Aorta (tissue), 5 donors: Measurements from ENCODE around the gene UBE2K. TPM values are rescaled to one million over a fixed set of nuclear protein-coding genes. Genes with fewer than 3 reads are reported as not detected.
"Not testable (repeated sequence)": the region's sequence is repeated elsewhere in the genome, so short reads cannot be mapped to it uniquely, and the experiment has no call there.

ENCODE experiments used
- ATAC-seq: fragments of 200-7000 bp; cut with Tn5 transposase; one replicate; pipeline ENCODE4 v1.9.1; 2022; ENCODE audit warnings: moderate library complexity; ENCODE audit not compliant: low FRiP score
- DNase-seq, 2 donors: peaks; one replicate each; pipeline ENCODE4 v3.0.0-alpha.2; 2020
- H3K27ac ChIP-seq, 2 donors: one replicate each; pipeline ENCODE4 v1.5.1; 2013; ENCODE audit warnings: low read length in 2 of 2, mild to moderate bottlenecking in 2 of 2, moderate library complexity in 2 of 2, control low read depth in 1 of 2, inconsistent platforms in 1 of 2, low read depth in 1 of 2
- H3K27me3 ChIP-seq, 2 donors: one replicate each; pipeline ENCODE4 v1.6.1; 2013; ENCODE audit warnings: control low read depth in 1 of 2, low read length in 1 of 2, mild to moderate bottlenecking in 1 of 2, moderate library complexity in 1 of 2; ENCODE audit not compliant: insufficient read depth in 2 of 2, control insufficient read depth in 1 of 2
- H3K36me3 ChIP-seq, 2 donors: one replicate each; pipeline ENCODE4 v1.6.1; 2013; ENCODE audit warnings: control low read depth in 1 of 2, low read length in 1 of 2, mild to moderate bottlenecking in 1 of 2; ENCODE audit not compliant: insufficient read depth in 2 of 2, control insufficient read depth in 1 of 2
- H3K4me1 ChIP-seq, 2 donors: one replicate each; pipeline ENCODE4 v1.6.1; 2013; ENCODE audit warnings: low read length in 2 of 2, control low read depth in 1 of 2, mild to moderate bottlenecking in 1 of 2, moderate library complexity in 1 of 2; ENCODE audit not compliant: insufficient read depth in 2 of 2, control insufficient read depth in 1 of 2
- H3K4me3 ChIP-seq, 2 donors: one replicate each; pipeline ENCODE4 v1.5.1; 2013; ENCODE audit warnings: low read length in 2 of 2, control low read depth in 1 of 2, mild to moderate bottlenecking in 1 of 2
- H3K9me3 ChIP-seq: one replicate; pipeline ENCODE4 v1.6.1; 2013; ENCODE audit warnings: mild to moderate bottlenecking, low read length; ENCODE audit not compliant: control insufficient read depth
- WGBS, 2 donors: extraction: QIAGEN DNeasy Blood & Tissue Kit; methylation state at CpG; one replicate each; pipeline ENCODE4 v1.1.7; 2013; 5-methylcytosine and 5-hydroxymethylcytosine counted together
- intact Hi-C, 2 donors: fragments of 100-400 bp; cut with DNase I; formaldehyde crosslinking; loops; one replicate each; pipeline versions ENCODE4 v1.14.2 to v1.15.0; 2022
- polyA plus RNA-seq, 2 donors: library from polyadenylated mRNA; stranded (reverse); fragments of 200-250 nt; gene quantifications; one replicate each; pipeline ENCODE4 v1.2.3, GENCODE V29; 2013
- total RNA-seq, 2 donors: library from RNA; stranded (reverse); fragmentation: NEBNext Ultra II Directional; extraction: Animal tissue kit (Norgen Biotek cat#: 25700); gene quantifications; one replicate each; pipeline ENCODE4 v1.2.1, GENCODE V29; 2021
- donor health status: healthy with polysubstance abuse.
- donor health status: Bipolar disorder and iron deficiency.
- donor health status: DM: no; HTN: no; CAD: no.
- donor health status: DM: no; HTN: no; CAD: no.
- donor health status: DM: yes; HTN: yes; CAD: no.

Gene UBE2K
- total and polyA plus RNA-seq, 4 donors: 26.5 to 59.5 (median 43.7) TPM

DNA sequence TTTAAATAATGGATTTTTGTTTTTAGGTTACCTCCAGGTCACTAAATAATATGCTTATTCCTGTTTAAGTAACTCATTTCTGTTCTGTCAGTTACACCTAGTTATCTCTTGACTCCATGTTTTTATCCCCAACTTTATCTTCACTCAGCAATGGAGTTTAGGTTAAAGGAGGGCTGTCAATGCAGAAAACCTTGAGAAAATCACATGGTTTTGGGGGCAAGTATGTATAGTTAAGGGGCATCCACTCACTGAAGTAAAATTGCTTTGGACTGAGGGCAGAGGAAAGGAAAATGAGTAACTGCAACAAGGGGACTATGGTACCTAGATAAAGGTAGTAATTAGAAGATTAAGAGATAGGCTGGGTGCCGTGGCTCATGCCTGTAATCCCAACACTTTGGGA lies 87.1 kb downstream of the UBE2K start:
- Histone ChIP-seq H3K27ac (no peak overlapping the region), H3K4me3 (no peak overlapping the region), H3K4me1 (no peaks in the 10 kb centered on the region), H3K36me3 (no peaks in the 10 kb centered on the region), H3K27me3 (no peaks in the 10 kb centered on the region), H3K9me3 (no peaks in the 10 kb centered on the region)
- WGBS, 2 donors: 61 to 81% methylated on average over 1 of the region's 1 CpG
- intact Hi-C loops: no loop called here
- ATAC-seq: no peak
- DNase-seq: no peak

DNA sequence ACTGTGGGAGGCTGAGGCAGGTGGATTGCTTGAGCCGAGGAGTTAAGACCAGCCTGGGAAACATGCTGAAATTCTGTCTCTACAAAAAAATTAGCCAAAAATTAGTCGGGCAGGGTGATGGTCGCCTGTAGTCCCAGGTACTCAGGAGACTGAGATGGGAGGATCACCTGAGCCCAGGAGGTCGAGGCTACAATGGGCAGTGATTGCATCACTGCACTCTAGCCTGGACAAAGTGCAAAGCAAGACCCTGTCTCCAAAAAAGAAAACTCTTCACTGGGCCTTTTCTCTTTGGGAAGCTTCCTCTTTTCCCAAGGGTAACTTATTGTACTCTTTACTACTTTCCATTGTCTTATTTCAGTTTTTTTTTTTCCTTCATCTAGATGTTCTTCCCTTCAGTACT lies 88.9 kb downstream of the UBE2K start:
- Histone ChIP-seq H3K36me3 (no peaks in the 10 kb centered on the region), H3K9me3 (no peaks in the 10 kb centered on the region), H3K4me1 (no peaks in the 10 kb centered on the region), H3K27ac (no peak overlapping the region), H3K4me3 (no peak overlapping the region), H3K27me3 (no peaks in the 10 kb centered on the region)
- ATAC-seq: no peak
- no peak for DNase-seq
- intact Hi-C loops: no loop called here
- 85 to 86% methylated on average over 4 of the region's 4 CpGs for WGBS, 2 donors

DNA sequence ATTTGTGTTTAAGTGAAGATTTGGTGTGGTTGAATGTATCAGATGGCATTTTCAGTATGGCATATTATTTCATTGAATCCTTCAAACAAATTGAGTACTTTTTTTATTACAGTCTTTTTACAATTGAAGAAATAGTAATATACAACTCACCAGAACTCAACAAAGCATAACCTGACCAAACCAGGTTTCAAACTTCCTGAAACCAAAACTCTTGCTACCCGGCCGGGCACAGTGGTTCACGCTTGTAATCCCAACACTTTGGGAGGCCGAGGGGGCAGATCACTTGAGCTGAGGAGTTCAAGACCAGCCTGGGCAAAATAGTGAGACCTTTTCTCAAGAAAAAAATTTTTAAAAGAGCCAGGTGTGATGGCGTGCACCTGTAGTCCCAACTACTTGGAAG lies 94.2 kb downstream of the UBE2K start:
- no peaks in the 10 kb centered on the region for H3K36me3 ChIP-seq
- H3K4me3 ChIP-seq: no peak overlapping the region
- no peak overlapping the region for H3K27ac ChIP-seq
- WGBS, 2 donors: 92 to 96% methylated on average over 5 of the region's 5 CpGs
- intact Hi-C loops: no loop called here
- H3K9me3 ChIP-seq: no peaks in the 10 kb centered on the region
- no peaks in the 10 kb centered on the region for H3K4me1 ChIP-seq
- DNase-seq (no peak), ATAC-seq (no peak)
- no peaks in the 10 kb centered on the region for H3K27me3 ChIP-seq

DNA sequence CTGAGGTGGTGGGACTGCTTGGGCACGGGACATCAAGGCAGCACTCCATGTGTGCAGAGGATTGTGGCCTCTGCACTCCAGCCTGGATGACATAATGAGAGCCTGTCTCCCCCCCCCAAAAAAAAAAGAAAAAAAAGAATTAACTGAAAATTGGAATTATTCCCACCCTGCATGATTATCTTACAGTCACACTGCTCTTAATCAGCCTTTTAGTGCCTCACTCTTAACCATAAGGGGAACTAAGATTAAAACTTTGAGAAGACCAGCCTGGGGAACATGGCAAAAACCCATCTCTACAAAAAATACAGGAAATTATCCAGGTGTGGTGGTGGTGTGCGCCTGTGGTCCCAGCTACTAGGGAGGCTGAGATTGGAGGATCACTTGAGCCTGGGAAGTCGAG lies 94.6 kb downstream of the UBE2K start:
- Histone ChIP-seq H3K36me3 (no peaks in the 10 kb centered on the region), H3K27ac (no peak overlapping the region), H3K9me3 (no peaks in the 10 kb centered on the region), H3K4me1 (no peaks in the 10 kb centered on the region), H3K27me3 (no peaks in the 10 kb centered on the region), H3K4me3 (no peak overlapping the region)
- WGBS, 2 donors: 91 to 93% methylated on average over 3 of the region's 3 CpGs
- DNase-seq: no peak
- no peak for ATAC-seq
- intact Hi-C loops: no loop called here

DNA sequence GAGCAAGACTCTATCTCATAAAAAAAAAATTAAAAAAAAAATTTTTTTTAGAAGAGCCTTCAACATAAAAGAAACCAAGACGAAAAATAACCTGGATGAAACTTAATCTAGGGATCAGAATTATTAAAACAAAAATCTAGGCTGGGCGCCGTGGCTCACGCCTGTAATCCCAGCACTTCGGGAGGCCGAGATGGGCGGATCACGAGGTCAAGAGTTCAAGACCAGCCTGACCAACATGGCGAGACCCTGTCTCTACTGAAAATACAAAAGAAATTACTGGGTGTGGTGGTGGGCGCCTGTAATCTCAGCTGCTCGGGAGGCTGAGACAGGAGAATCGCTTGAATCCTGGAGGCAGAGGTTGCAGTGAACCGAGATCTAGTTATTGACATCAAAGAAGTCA lies 95.0 kb downstream of the UBE2K start:
- WGBS, 2 donors: 95% methylated on average over 13 of the region's 13 CpGs
- H3K9me3 ChIP-seq, H3K27ac ChIP-seq, ATAC-seq, H3K36me3 ChIP-seq, intact Hi-C loops, H3K27me3 ChIP-seq, H3K4me3 ChIP-seq, H3K4me1 ChIP-seq, DNase-seq: not testable (repeated sequence)

DNA sequence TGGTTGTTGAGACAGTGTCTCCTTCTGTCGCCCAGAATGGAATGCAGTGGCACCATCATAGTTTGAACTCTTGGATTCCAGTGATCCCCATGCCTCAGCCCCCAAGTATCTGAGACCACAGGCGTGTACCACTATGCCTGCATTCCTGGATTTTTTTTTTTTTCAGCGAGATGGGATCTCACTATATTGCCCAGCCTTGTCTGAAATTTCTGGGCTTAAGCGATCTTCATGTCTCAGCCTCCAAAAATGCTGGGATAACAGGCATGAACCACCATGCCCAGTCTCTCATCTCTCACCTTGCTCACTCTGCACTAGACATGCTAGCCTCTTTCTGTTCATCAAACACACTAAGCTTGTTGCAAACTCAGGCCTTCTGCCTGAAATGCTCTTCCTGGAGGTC lies 104.1 kb downstream of the UBE2K start:
- no peak overlapping the region for H3K27ac ChIP-seq
- H3K36me3 ChIP-seq: no peaks in the 10 kb centered on the region
- DNase-seq: no peak
- no peaks in the 10 kb centered on the region for H3K9me3 ChIP-seq
- ATAC-seq: no peak
- no peak overlapping the region for H3K4me3 ChIP-seq
- H3K27me3 ChIP-seq: no peaks in the 10 kb centered on the region
- no peaks in the 10 kb centered on the region for H3K4me1 ChIP-seq
- intact Hi-C loops: no loop called here
- WGBS, 2 donors: 67 to 90% methylated on average over 4 of the region's 4 CpGs

DNA sequence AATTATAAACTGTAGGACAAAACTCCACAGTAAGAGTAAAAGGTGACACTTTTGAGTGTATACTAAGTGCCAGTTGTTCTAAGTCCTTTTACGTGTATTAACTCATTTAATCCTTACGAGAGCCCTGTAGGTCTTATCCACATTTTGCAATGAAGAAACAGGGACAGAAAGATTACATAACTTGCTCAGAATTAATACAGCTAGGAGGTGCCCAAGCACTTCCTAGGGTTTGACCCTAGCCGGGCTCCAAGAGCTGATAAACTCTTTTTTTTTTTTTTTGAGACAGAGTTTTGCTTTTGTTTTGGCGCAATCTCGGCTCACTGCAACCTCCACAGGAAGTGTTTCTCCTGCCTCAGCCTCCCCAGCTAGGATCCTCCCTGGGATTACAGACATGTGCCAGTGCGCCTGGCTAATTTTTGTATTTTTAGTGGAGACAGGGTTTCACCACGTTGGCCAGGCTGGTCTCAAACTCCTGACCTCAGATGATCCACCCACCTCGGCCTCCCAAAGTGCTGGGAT lies 110.4 kb downstream of the UBE2K start:
- WGBS, 2 donors: 71 to 74% methylated on average over 8 of the region's 8 CpGs
- DNase-seq (no peak), ATAC-seq (no peak)
- intact Hi-C loops: no loop called here
- Histone ChIP-seq H3K27ac (no peak overlapping the region), H3K27me3 (no peaks in the 10 kb centered on the region), H3K9me3 (no peaks in the 10 kb centered on the region), H3K4me3 (no peak overlapping the region), H3K4me1 (no peaks in the 10 kb centered on the region), H3K36me3 (no peaks in the 10 kb centered on the region)

DNA sequence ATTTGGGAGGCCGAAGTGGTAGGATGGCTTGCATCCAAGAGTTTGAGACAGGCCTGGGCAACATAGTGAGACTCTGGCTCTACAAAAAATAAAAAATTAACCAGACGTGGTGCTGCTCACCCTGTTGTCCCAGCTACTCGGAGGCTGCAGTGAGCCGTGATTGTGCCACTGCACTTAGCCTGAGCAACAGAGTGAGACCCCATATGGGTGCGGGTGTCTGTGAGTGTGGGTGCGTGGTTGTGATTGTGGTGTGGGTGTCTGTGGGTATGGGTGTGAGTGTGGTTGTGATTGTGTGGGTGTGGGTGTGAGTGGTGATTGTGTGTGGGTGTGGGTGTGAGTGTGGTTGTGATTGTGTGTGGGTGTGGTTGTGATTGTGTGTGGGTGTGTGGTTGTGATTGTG lies 114.6 kb downstream of the UBE2K start:
- H3K27ac ChIP-seq: no peak overlapping the region
- intact Hi-C loops: no loop called here
- 52 to 59% methylated on average over 6 of the region's 6 CpGs for whole genome bisulfite sequencing, 2 donors
- no peaks in the 10 kb centered on the region for H3K9me3 ChIP-seq
- H3K36me3 ChIP-seq: no peaks in the 10 kb centered on the region
- DNase-seq: no peak
- H3K27me3 ChIP-seq: no peaks in the 10 kb centered on the region
- no peaks in the 10 kb centered on the region for H3K4me1 ChIP-seq
- ATAC-seq: no peak
- no peak overlapping the region for H3K4me3 ChIP-seq

DNA sequence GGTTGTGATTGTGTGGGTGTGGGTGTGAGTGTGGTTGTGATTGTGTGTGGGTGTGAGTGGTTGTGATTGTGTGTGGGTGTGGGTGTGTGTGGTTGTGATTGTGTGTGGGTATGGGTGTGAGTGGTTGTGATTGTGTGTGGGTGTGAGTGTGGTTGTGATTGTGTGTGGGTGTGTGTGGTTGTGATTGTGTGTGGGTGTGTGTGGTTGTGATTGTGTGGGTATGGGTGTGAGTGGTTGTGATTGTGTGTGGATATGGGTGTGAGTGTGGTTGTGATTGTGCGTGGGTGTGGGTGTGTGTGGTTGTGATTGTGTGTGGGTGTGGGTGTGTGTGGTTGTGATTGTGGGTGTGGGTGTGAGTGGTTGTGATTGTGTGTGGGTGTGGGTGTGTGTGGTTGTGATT lies 115.1 kb downstream of the UBE2K start:
- H3K4me3 ChIP-seq, H3K9me3 ChIP-seq, DNase-seq, H3K36me3 ChIP-seq, intact Hi-C loops, H3K27ac ChIP-seq, ATAC-seq, H3K27me3 ChIP-seq, H3K4me1 ChIP-seq: not testable (repeated sequence)
- 0% methylated on average over 1 of the region's 1 CpG; no CpG with 5 or more reads in 1 of the 2 donors for WGBS, 2 donors
